MM.1S (cell line): Measurements from ENCODE around the gene HDAC1.

ENCODE experiments used
- CTCF ChIP-seq: fragments of 300-600 bp; sonication (generic); IDR thresholded peaks from 2 replicates; pipeline ENCODE4 v1.5.1; 2016; ENCODE audit warnings: antibody characterized with exemption, low read length, mixed read lengths
- EZH2phosphoT487 ChIP-seq: fragments of 300-600 bp; sonication (generic); IDR thresholded peaks from 2 replicates; pipeline ENCODE4 v1.6.1; 2018; ENCODE audit warnings: antibody characterized with exemption, low read length

- TF ChIP-seq CTCF: no peak
- TF ChIP-seq EZH2phosphoT487: no peak
These were observed 38.8 kb downstream of the HDAC1 start for GRCh38 chr1:32330558-32331151.
